WTC11 (cell line): ENCODE measurements around the gene FSTL4. TPM values are rescaled to one million over a fixed set of nuclear protein-coding genes. Genes with fewer than 3 reads are reported as not detected.

Experiments
- ATAC-seq: fragments of 200-7000 bp; cut with Tn5 transposase; 2 replicates; pipeline ENCODE4 v1.10.0; 2021; ENCODE audit warnings: mild to moderate bottlenecking, moderate library complexity
- CTCF ChIA-PET: fragments of 300-600 bp; sonication (Branson Sonifier 250); formaldehyde crosslinking; loops from one replicate; lab custom pipeline; 2021; ENCODE audit warnings: antibody characterized with exemption; lab: Charles Lee
- POLR2A ChIA-PET: fragments of 350-600 bp; sonication (Branson Sonifier 250); formaldehyde crosslinking; loops from one replicate; lab custom pipeline; 2021; ENCODE audit warnings: antibody characterized with exemption; lab: Charles Lee
- DNase-seq: peaks from one replicate; pipeline ENCODE4 v3.0.0; 2021; ENCODE audit warnings: low spot score
- H3K27ac Mint-ChIP-seq: 2 replicates; pipeline ENCODE4 v1.8.0; 2021; ENCODE audit warnings: mixed read lengths
- H3K27me3 Mint-ChIP-seq: 2 replicates; pipeline ENCODE4 v1.8.0; 2021; ENCODE audit warnings: low read depth, mild to moderate bottlenecking, moderate library complexity, mixed read lengths
- H3K36me3 Mint-ChIP-seq: 2 replicates; pipeline ENCODE4 v1.8.0; 2021; ENCODE audit warnings: mixed read lengths
- H3K4me1 Mint-ChIP-seq: 2 replicates; pipeline ENCODE4 v1.8.0; 2022; ENCODE audit warnings: mixed read lengths
- H3K4me3 Mint-ChIP-seq: 2 replicates; pipeline ENCODE4 v1.8.0; 2021; ENCODE audit warnings: mild to moderate bottlenecking, moderate library complexity, mixed read lengths
- H3K9me3 Mint-ChIP-seq: 2 replicates; pipeline ENCODE4 v1.8.0; 2021; ENCODE audit warnings: mixed read lengths
- CDX4 ChIP-seq: fragments of 250-450 bp; sonication (Bioruptor Pico); IDR thresholded peaks from 2 replicates; pipeline ENCODE4 v1.9.0; 2021; ENCODE audit warnings: moderate library complexity, mild to moderate bottlenecking, inconsistent platforms, borderline replicate concordance
- CREB1 ChIP-seq: sonication (generic); formaldehyde crosslinking; IDR thresholded peaks from 2 replicates; pipeline ENCODE4 v1.8.0; 2023; ENCODE audit warnings: mild to moderate bottlenecking, missing genetic modification reagents
- E2F1 ChIP-seq: sonication (generic); formaldehyde crosslinking; IDR thresholded peaks from 2 replicates; pipeline ENCODE4 v1.8.0; 2022; ENCODE audit warnings: mild to moderate bottlenecking, missing genetic modification reagents
- E2F5 ChIP-seq: sonication (generic); formaldehyde crosslinking; IDR thresholded peaks from 2 replicates; pipeline ENCODE4 v1.8.1; 2022; ENCODE audit warnings: mild to moderate bottlenecking, moderate library complexity, missing genetic modification reagents
- EMX1 ChIP-seq: fragments of 250-450 bp; sonication (Bioruptor Pico); IDR thresholded peaks from 2 replicates; pipeline ENCODE4 v1.8.0; 2021; ENCODE audit warnings: mild to moderate bottlenecking
- ERG ChIP-seq: fragments of 250-450 bp; sonication (Bioruptor Pico); IDR thresholded peaks from 2 replicates; pipeline ENCODE4 v1.8.0; 2021; ENCODE audit warnings: mild to moderate bottlenecking
- FOXJ3 ChIP-seq: sonication (generic); formaldehyde crosslinking; IDR thresholded peaks from 2 replicates; pipeline ENCODE4 v1.9.0; 2021; ENCODE audit warnings: missing genetic modification reagents, mild to moderate bottlenecking, borderline replicate concordance
- GRHL2 ChIP-seq: fragments of 250-450 bp; sonication (Bioruptor Pico); IDR thresholded peaks from 2 replicates; pipeline ENCODE4 v1.8.0; 2022; ENCODE audit warnings: mild to moderate bottlenecking, moderate library complexity; ENCODE audit not compliant: insufficient replicate concordance, severe bottlenecking
- NFYB ChIP-seq: sonication (generic); formaldehyde crosslinking; conservative IDR thresholded peaks from 2 replicates; pipeline ENCODE4 v1.8.0; 2022; ENCODE audit warnings: low read depth, missing genetic modification reagents
- NR1H2 ChIP-seq: sonication (generic); formaldehyde crosslinking; IDR thresholded peaks from 2 replicates; pipeline ENCODE4 v1.9.0; 2021; ENCODE audit warnings: mild to moderate bottlenecking, moderate library complexity, missing genetic modification reagents
- PRDM15 ChIP-seq: sonication (generic); formaldehyde crosslinking; IDR thresholded peaks from 2 replicates; pipeline ENCODE4 v1.8.0; 2022; ENCODE audit warnings: missing genetic modification reagents
- PREB ChIP-seq: sonication (generic); formaldehyde crosslinking; IDR thresholded peaks from 2 replicates; pipeline ENCODE4 v1.8.1; 2022; ENCODE audit warnings: mild to moderate bottlenecking, missing genetic modification reagents, moderate library complexity, borderline replicate concordance
- RELA ChIP-seq: sonication (generic); formaldehyde crosslinking; IDR thresholded peaks from 2 replicates; pipeline ENCODE4 v1.8.1; 2022; ENCODE audit warnings: missing genetic modification reagents, mild to moderate bottlenecking, borderline replicate concordance
- TP53 ChIP-seq: sonication (generic); formaldehyde crosslinking; IDR thresholded peaks from 2 replicates; pipeline ENCODE4 v1.8.1; 2023; ENCODE audit warnings: mild to moderate bottlenecking, missing genetic modification reagents
- USF2 ChIP-seq: sonication (generic); formaldehyde crosslinking; IDR thresholded peaks from 2 replicates; pipeline ENCODE4 v1.8.1; 2023; ENCODE audit warnings: mild to moderate bottlenecking, missing genetic modification reagents, moderate library complexity
- ZBTB43 ChIP-seq: sonication (generic); formaldehyde crosslinking; IDR thresholded peaks from 2 replicates; pipeline ENCODE4 v1.8.1; 2023; ENCODE audit warnings: mild to moderate bottlenecking, missing genetic modification reagents
- ZNF138 ChIP-seq: sonication (generic); formaldehyde crosslinking; conservative IDR thresholded peaks from 2 replicates; pipeline ENCODE4 v1.8.1; 2022; ENCODE audit warnings: mild to moderate bottlenecking, moderate library complexity, missing genetic modification reagents
- ZNF416 ChIP-seq: fragments of 250-450 bp; sonication (Bioruptor Pico); IDR thresholded peaks from 2 replicates; pipeline ENCODE4 v1.9.0; 2021; ENCODE audit warnings: mild to moderate bottlenecking, inconsistent platforms
- total RNA-seq: library from RNA; stranded (reverse); gene quantifications from 3 replicates; pipeline ENCODE4 v1.2.3, GENCODE V29; 2021

Gene FSTL4
- total RNA-seq, 1 experiment from 2014 or later = 6.1 TPM

GRCh38 chr5:133603711-133604110, 8.6 kb downstream of the FSTL4 start:
- peaks cover 29% of the 10 kb centered on the region for H3K4me1 Mint-ChIP-seq
- no peak overlapping the region for H3K4me3 Mint-ChIP-seq
- H3K27ac Mint-ChIP-seq = no peak overlapping the region
- TF ChIP-seq EMX1 (CRISPR knock-in tag) = no peak
- no peak for TF ChIP-seq PREB (CRISPR knock-in tag)
- no peak for TF ChIP-seq GRHL2 (CRISPR knock-in tag)
- DNase-seq = no peak
- H3K36me3 Mint-ChIP-seq = no peaks in the 10 kb centered on the region
- POLR2A ChIA-PET = no interaction called here
- H3K27me3 Mint-ChIP-seq = peaks cover 6% of the 10 kb centered on the region; the same call in 1 of the 2 replicates
- CTCF ChIA-PET = no interaction called here
- no peaks in the 10 kb centered on the region for H3K9me3 Mint-ChIP-seq
- peak; percentile 42 for ATAC-seq

- CTCF ChIA-PET = interaction anchor here (1.2 to 1.8 kb wide), 4 partner anchors 8 to 182 kb away, joined by 5 to 11 read pairs (median 6); no protein-coding TSS in a partner anchor
- no peaks in the 10 kb centered on the region for H3K36me3 Mint-ChIP-seq
- peaks cover 29% of the 10 kb centered on the region for H3K4me1 Mint-ChIP-seq
- peak; percentile 55 for ATAC-seq
- TF ChIP-seq TP53 (CRISPR knock-in tag) (no peak), ZNF416 (CRISPR knock-in tag) (no peak), PRDM15 (CRISPR knock-in tag) (no peak), CREB1 (CRISPR knock-in tag) (no peak), RELA (CRISPR knock-in tag) (no peak)
- TF ChIP-seq, all 79 proteins: peak for 0
- no peak for DNase-seq
- no peak overlapping the region for H3K4me3 Mint-ChIP-seq
- no peak overlapping the region for H3K27ac Mint-ChIP-seq
- POLR2A ChIA-PET = no interaction called here
- no peaks in the 10 kb centered on the region for H3K27me3 Mint-ChIP-seq
- H3K9me3 Mint-ChIP-seq = no peaks in the 10 kb centered on the region
Observed at GRCh38 chr5:133602835-133603380, 9.4 kb downstream of the FSTL4 start.

- Mint-ChIP-seq H3K27ac (no peak overlapping the region), H3K27me3 (no peaks in the 10 kb centered on the region; the same call in 1 of the 2 replicates), H3K9me3 (no peaks in the 10 kb centered on the region), H3K4me3 (no peak overlapping the region), H3K4me1 (peaks cover 29% of the 10 kb centered on the region), H3K36me3 (no peaks in the 10 kb centered on the region)
- ChIA-PET CTCF (interaction anchor here (1.0 kb wide), 1 partner anchor 11 kb away, joined by 3 read pairs; no protein-coding TSS in a partner anchor), POLR2A (no interaction called here)
- ATAC-seq (no peak), DNase-seq (no peak)
- TF ChIP-seq ZNF138 (CRISPR knock-in tag) = no peak
- TF ChIP-seq GRHL2 (CRISPR knock-in tag) = no peak
- TF ChIP-seq ZBTB43 = no peak
- no peak for TF ChIP-seq ERG (CRISPR knock-in tag)
- TF ChIP-seq CDX4 = no peak
- no peak for TF ChIP-seq NFYB (CRISPR knock-in tag)
- no peak for TF ChIP-seq NR1H2 (CRISPR knock-in tag)
- no peak for TF ChIP-seq E2F1 (CRISPR knock-in tag)
- no peak for TF ChIP-seq FOXJ3 (CRISPR knock-in tag)
- no peak for TF ChIP-seq E2F5 (CRISPR knock-in tag)
- no peak for TF ChIP-seq USF2 (CRISPR knock-in tag)
Observed at GRCh38 chr5:133599600-133599999, 12.7 kb downstream of the FSTL4 start.
